Vagina (tissue), 2 donors: ENCODE measurements around the gene CCDC188.

Experiments used
- CTCF ChIP-seq, 3 experiments: fragments of 450-650 bp in 2 of 3; fragments of 200-600 bp in 1 of 3; sonication (generic) in 1 of 3; IDR thresholded peaks; one replicate each; pipeline ENCODE4 v1.5.1; 2017 to 2019; ENCODE audit warnings: antibody characterized with exemption in 3 of 3, mild to moderate bottlenecking in 2 of 3, moderate library complexity in 2 of 3
- POLR2A ChIP-seq, 2 donors: fragments of 450-650 bp; IDR thresholded peaks; one replicate each; pipeline ENCODE4 v1.6.1; 2017; ENCODE audit warnings: antibody characterized with exemption in 2 of 2, mild to moderate bottlenecking in 2 of 2, moderate library complexity in 2 of 2
- POLR2AphosphoS5 ChIP-seq, 2 donors: sonication (generic); formaldehyde crosslinking; IDR thresholded peaks; one replicate each; pipeline ENCODE4 v1.9.0; 2017; ENCODE audit warnings: antibody characterized with exemption in 2 of 2, mild to moderate bottlenecking in 2 of 2, low read depth in 1 of 2; ENCODE audit not compliant: insufficient read depth in 1 of 2

DNA sequence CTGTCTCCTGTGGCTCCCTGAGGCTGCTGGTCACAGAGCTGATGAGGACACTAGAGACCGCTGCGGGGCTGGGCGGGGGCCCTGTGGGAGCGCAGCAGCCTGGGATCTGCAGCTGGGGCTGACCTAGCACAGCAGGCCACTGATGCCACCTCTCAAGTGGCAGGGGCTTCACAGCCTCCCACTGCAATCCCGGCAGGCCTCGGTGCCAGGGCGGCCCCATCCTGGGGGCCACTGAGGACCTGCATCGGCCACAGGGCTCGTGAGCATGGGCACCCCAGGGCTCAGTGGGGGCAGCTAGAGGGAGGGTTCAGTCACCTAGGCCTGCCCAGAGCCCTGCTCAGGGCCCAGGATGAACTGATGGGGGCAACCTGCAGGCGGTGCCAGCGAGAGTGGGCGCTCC lies 14.6 kb upstream of the CCDC188 start:
- TF ChIP-seq CTCF (IDR thresholded peaks at IDR 0.05), result no peak
- no peak for TF ChIP-seq POLR2A (IDR thresholded peaks at IDR 0.05)
- no peak for TF ChIP-seq POLR2AphosphoS5 (IDR thresholded peaks at IDR 0.05; ENCODE audit: insufficient read depth in 1 of 2, low read depth in 1 of 2)
